ENCODE measurements around the gene ZNF382.
"Not testable (repeated sequence)": the region's sequence is repeated elsewhere in the genome, so short reads cannot be mapped to it uniquely, and the experiment has no call there.

ZNF382 gene

DNA sequence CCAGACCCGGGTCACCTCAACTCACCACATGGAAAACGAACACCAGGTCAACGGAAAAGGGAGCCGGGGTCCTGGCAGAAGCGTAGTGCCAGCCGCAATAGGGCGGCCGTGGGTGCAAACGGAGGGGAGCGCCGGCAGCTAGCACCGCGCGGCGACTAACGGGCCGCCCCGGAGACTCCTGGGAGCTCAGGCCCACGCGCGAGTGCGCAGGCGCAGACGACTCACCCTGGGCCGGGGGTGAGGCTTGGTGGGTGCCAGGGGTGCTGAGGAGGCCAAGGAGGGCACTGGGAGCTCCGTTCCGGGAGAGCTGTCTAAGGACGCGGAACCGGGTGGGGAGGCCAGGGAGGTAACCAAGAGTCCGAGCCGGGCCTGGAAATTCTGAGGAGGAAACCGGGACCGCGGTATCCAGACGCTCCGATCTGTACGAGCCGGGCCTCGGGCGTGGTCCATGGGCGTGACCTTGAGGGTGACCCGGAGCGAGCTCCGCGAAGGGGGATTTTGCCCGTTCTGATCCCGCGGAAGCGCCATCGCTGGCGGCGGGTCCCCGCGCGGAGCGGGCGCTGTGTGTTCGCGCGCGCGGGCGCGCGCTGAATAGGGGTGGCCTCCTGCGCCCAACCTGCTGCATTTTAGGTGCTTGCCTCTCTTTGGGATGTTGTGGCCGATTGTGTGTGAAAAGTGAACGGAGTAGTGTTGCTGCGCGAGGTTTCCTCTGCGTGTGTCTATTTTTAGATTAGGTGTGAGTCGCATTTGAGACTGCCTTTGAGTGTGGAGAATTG lies at the start of gene ZNF382:
Gene ZNF382 (plus strand): TSS at position 213 of the 776 bp plus-strand sequence. CDS start 4,602 bp downstream, outside the sequence.
- DNase-seq, result peak; percentile 91

DNA sequence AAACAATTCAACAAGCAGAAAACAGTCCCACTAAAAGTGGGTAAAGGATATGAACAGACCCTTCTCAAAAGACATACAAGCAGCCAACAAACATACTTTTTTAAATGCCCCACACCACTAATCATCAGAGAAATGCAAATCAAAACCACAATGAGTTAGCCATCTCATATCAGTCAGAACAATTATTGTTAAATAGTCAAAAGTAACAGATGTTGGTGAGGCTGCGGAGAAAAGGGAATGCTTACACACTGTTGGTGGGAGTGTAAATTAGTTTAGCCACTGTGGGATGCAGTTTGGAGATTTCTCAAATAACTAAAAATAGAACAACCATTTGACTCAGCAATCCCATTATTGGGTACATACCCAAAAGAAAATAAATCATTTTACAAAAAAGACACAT lies 40.7 kb upstream of the ZNF382 start:
- no peak for DNase-seq

DNA sequence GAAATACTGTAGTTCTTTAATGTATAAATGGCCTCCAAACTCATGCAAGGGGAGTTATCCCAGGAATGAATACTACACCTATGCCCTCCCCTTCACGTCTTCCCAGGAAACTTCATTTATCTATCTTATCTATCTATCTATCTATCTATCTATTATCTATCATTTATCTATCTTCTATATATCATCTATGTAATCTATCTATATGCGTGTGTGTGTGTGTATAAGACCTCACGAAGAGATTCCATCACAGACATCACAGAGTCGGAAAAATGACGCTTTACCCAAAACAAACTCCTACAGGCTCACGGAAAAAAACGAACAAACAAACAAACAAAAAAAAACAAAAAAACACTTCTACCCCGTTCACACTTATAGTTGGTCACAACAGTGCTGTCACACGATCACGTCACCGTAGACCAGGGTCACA lies 32.5 kb upstream of the ZNF382 start:
- DNase-seq, result no peak

- peak; percentile 87 for DNase-seq
These were observed 31.9 kb upstream of the ZNF382 start, which contains the start of gene ZNF529 for GRCh38 chr19:36573020-36573894. ZNF529 (minus strand) TSS chr19:36573292; CDS start chr19:36572346, 946 bp downstream.

DNA sequence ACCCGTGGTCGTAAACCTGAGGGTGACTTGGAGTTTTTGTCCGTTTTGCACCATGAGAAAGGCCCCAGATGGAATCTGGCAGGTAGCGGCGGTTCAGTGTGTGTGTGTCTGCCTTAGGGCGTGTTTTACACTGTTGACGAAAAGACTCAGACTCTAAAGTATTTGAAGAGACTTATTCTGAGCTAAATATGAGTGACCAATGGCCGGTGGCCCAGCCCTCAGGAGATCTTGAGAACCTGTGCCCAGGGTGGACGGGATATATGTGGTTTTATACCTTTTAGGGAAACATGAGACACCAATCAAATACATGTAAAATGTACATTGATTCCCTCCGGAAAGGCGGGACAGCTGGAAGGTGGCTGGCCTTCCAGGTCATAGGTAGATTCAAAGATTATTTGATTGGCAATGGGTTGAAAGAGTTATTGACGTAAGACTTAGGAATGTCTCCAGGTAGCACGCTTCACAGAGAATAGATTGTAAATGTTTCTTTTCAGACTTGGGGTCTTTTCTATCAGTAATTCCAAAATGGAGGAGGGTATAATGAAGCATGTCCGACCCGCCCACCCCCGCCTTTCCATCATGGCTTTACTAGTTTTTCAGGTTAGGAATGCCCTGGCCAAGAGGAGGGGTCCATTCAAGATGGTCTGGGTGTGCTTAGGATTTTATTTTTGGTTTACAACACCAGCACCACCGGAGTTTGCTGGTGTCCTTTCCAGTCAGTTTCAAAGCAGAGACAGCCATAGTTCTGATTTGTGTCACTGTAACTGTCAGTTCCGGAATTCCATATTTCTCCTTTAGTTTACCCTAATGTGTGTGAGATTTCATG lies 31.0 kb upstream of the ZNF382 start:
- no peak for DNase-seq

DNA sequence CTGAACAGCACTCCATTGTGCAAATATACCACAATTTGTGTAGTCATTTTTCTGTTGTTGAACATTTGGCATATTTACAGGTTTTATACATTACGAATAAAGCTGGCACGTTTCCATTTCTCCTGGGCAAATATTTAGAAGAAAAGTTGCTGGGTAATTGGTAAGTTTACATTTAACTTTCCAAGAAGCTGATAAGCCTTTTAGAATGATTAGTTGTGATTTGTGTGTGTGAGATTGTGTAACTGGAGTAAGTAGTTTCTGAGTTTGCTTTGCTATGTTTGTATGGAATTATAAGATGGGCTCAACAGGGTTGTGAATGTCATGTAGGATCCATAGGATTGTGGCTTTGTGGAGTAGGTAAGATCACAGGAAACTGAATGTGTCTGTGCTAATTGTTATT lies 30.4 kb upstream of the ZNF382 start:
- DNase-seq, result no peak

DNA sequence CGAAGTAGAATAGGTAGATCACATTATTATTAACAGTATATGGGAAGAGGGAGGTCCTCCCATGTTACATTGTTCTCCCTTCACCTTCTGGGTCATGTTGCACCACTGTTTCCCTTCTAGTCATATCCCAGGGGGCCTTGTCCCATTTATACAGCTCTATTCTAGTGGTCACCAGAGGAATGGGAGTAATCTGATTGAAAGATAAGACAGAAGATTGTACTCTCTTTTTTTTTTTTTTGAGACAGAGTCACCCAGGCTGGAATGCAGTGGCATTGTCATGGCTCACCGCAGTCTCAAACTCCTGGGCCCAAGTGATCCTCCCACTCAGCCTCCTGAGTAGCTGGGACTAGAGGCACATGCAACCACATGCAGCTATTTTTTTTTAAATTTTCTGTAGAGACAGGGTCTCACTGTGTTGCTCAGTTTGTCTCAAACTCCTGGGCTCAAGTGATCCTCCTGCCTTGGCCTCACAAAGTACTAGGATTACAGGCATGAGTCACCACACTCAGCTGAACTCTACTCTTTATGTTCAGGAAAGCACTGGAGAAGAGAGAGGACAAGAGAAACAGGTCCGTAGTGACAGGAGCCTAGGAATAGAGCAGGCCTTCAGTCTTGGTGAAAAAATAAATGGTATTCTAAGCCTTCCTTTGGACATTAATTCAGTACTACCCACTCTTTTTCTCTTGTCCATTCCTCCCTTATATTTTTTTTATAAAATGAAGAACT lies 27.7 kb upstream of the ZNF382 start:
- DNase-seq, result no peak

DNA sequence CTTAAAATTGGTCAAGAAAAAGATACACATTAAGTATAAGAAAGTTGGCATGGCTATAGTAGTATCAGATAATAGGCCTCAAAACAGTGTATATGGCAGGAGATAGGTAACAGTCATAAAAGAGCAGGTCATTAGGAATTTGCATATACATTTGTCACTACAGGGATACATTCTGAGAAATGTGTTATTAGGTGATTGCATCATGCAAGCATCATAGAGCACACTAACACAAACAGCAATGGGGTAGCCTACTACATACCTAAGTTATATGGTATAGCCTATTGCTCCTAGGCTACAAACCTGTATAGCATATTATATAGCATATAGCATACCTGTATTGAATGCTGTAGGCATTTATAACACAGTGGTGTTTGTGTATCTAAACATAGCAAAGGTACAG lies 25.9 kb upstream of the ZNF382 start:
- DNase-seq, result no peak

GRCh38 chr19:36602681-36603080 lies 2.4 kb upstream of the ZNF382 start:
- not testable (repeated sequence) for DNase-seq

- peak; percentile 90 for DNase-seq
These were observed 435 bp upstream of the ZNF382 start for GRCh38 chr19:36604656-36605100.

DNA sequence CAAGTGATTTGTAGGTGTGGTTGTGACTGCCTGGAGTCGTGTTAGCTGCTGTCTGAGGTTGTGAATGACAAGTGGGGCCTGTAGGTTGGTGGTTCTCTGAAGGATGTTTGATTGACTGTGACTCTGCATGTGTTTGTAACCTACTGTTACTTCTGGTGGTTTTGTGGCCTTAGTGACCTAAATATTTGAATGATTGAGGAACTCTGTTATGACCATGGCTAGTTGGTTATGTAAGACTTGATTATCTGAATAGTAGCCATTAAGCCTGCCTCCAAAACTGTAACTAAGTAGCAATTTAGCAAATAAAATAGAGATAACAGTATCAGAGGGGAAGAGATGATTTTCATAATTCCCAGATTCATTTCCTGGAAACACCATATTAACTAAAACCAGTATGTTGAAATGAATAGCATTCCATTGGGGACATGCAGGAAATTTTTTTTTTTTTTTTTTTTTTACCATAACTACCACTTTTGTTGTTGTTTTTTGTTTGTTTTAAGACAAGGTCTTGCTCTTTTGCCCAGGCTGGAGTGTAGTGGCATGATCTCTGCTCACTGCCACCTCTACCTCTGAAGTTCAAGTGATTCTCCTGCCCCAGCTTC lies 865 bp downstream of the ZNF382 start:
- DNase-seq, result no peak

GRCh38 chr19:36627057-36627456 lies 21.9 kb downstream of the ZNF382 start:
- DNase-seq, result no peak

DNA sequence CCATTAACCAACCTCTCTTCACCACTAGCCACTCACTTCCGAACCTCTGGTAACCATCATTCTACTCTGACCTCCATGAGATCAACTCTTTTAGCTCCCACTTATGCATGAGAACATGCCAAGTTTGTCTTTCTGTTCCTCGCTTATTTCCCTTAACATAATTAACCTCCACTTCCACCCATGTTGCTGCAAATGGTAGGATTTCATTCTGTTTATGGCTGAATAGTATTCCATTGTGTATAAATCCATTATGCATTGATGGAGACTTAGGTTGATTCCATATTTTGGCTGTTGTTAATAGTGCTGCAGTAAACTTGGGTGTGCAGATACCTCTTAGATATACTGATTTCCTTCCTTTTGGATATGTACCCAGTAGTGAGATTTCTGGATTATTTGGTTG lies 30.2 kb downstream of the ZNF382 start:
- DNase-seq, result no peak

DNA sequence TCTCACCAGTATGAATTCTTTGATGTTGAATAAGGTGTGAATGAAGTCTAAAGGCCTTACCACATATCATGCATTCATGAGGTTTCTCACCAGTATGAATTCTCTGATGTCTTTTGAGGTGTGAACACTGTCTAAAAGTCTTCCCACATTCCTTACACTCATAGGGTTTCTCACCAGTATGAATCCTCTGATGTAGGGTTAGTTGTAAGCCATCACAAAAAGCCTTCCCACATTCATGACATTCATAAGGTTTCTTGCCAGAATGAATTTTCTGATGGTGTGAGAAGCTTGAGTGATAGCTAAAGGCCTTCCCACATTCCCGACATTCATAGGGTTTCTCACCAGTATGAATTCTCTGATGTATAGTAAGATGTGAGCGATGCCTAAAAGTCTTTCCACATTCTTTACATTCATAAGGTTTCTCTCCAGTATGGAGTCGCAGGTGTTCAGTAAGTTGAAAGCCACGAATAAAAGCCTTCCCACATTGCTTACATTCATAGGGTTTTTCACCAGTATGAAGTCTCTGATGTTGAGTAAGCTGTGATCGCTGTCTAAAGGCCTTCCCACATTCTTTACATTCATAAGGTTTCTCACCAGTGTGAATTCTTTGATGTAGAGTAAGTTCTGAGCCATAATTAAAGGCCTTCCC lies 33.9 kb downstream of the ZNF382 start:
- DNase-seq, result no peak

GRCh38 chr19:36646746-36647145 lies 41.6 kb downstream of the ZNF382 start:
- DNase-seq, result no peak

- DNase-seq, result no peak
These were observed 47.8 kb downstream of the ZNF382 start for GRCh38 chr19:36652958-36653357.

DNA sequence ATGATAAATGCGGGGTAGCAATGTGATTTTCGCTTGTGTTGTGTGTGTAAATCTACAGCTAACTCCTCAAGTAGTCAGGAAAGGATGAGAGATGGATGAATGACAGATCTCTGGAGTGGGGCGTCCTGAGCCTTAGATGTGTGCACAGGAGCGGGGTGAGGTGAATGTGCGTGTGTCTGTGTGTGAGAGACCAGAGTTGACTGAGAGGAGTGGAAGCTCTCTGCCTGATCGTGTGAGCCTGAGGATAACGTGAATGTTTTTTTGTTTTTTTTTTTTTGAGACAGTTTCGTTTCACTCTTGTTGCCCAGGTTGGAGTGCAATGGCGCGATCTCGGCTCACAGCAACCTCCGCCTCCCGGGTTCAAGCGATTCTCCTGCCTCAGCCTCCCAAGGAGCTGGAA lies 60.7 kb downstream of the ZNF382 start:
- no peak for DNase-seq

GRCh38 chr19:36668646-36669045 lies 63.5 kb downstream of the ZNF382 start:
- DNase-seq, result no peak

- DNase-seq, result no peak
These were observed 67.3 kb downstream of the ZNF382 start for GRCh38 chr19:36672368-36672767.

DNA sequence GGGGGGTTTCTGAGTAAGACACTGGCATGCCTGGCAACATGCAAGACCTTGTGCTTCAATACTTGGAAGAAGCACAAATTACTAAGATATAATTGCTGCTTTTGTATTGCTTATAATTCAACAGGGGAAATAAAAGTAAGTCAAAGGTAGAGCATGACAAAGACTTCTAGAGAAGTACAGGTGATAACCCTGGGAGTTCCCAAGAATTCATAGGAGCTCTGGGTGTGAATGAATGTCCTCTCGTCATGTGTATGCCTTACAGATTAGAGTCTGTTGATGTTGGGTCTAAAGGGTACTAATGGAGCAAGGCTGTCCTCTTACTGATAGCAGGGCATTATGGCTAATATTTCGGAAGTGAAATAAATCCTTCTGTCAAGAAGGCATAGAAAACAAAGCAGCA lies 69.1 kb downstream of the ZNF382 start:
- no peak for DNase-seq

DNA sequence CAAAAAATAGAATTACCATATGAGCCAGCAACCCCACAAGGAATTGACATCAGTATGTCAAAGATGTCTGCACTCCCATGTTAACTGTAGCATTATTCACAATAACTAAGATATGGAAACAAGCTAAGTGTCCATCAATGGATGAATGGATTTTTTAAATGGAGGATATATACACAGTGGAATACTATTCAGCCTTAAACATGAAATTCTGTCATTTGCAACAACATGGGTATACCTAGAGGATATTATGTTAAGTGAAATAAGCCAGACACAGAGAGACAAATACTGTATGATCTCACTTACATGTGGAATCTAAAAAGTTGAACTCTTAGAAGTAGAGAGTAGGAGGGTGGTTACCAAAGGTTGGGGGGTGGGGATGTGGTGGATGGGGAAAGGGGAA lies 74.3 kb downstream of the ZNF382 start:
- DNase-seq, result no peak

Data from stimulated activated CD4-positive, alpha-beta T cell treated with anti-CD3 and anti-CD28 coated beads, Interleukin-4, amount 100 ng/mL, for 24 hours (primary cell).